HEK293 (cell line): ENCODE results near the gene EVI5L.

Experiments
- KLF1 ChIP-seq: fragments of 450-650 bp; formaldehyde crosslinking; IDR thresholded peaks from 2 replicates; pipeline ENCODE4 v1.5.1; 2016; ENCODE audit warnings: missing biosample characterization, missing genetic modification characterization
- OVOL3 ChIP-seq: fragments of 450-650 bp; formaldehyde crosslinking; IDR thresholded peaks from 2 replicates; pipeline ENCODE4 v1.5.1; 2016; ENCODE audit warnings: missing biosample characterization, missing genetic modification characterization
- SCRT1 ChIP-seq: fragments of 450-650 bp; formaldehyde crosslinking; IDR thresholded peaks from 2 replicates; pipeline ENCODE4 v1.5.1; 2016; ENCODE audit warnings: missing biosample characterization, missing genetic modification characterization, borderline replicate concordance
- ZBTB20 ChIP-seq: fragments of 450-650 bp; formaldehyde crosslinking; IDR thresholded peaks from 2 replicates; pipeline ENCODE4 v1.5.1; 2016; ENCODE audit warnings: missing biosample characterization, missing genetic modification characterization
- ZBTB21 ChIP-seq: fragments of 450-650 bp; formaldehyde crosslinking; IDR thresholded peaks from 2 replicates; pipeline ENCODE4 v1.5.1; 2017; ENCODE audit warnings: missing biosample characterization, missing genetic modification characterization
- ZFP37 ChIP-seq: fragments of 450-650 bp; formaldehyde crosslinking; IDR thresholded peaks from 2 replicates; pipeline ENCODE4 v1.5.1; 2016; ENCODE audit warnings: missing biosample characterization, missing genetic modification characterization
- ZIC2 ChIP-seq: fragments of 450-650 bp; formaldehyde crosslinking; IDR thresholded peaks from 2 replicates; pipeline ENCODE4 v1.5.1; 2016; ENCODE audit warnings: missing biosample characterization, missing genetic modification characterization
- ZNF146 ChIP-seq: fragments of 450-650 bp; formaldehyde crosslinking; IDR thresholded peaks from 2 replicates; pipeline ENCODE4 v1.5.1; 2016; ENCODE audit warnings: missing biosample characterization, missing genetic modification characterization
- ZNF2 ChIP-seq: fragments of 450-650 bp; formaldehyde crosslinking; IDR thresholded peaks from 2 replicates; pipeline ENCODE4 v1.5.1; 2016; ENCODE audit warnings: missing biosample characterization, missing genetic modification characterization
- ZNF211 ChIP-seq: fragments of 450-650 bp; formaldehyde crosslinking; IDR thresholded peaks from 2 replicates; pipeline ENCODE4 v1.5.1; 2016; ENCODE audit warnings: low read depth, missing biosample characterization, missing genetic modification characterization
- ZNF23 ChIP-seq: fragments of 450-650 bp; formaldehyde crosslinking; IDR thresholded peaks from 2 replicates; pipeline ENCODE4 v1.5.1; 2016; ENCODE audit warnings: missing biosample characterization, missing genetic modification characterization, borderline replicate concordance
- ZNF24 ChIP-seq: fragments of 450-650 bp; formaldehyde crosslinking; IDR thresholded peaks from 2 replicates; pipeline ENCODE4 v1.5.1; 2016; ENCODE audit warnings: missing biosample characterization, missing genetic modification characterization
- ZNF324 ChIP-seq: fragments of 450-650 bp; formaldehyde crosslinking; IDR thresholded peaks from 2 replicates; pipeline ENCODE4 v1.5.1; 2016; ENCODE audit warnings: missing biosample characterization, missing genetic modification characterization
- ZNF530 ChIP-seq: fragments of 450-650 bp; formaldehyde crosslinking; IDR thresholded peaks from 2 replicates; pipeline ENCODE4 v1.5.1; 2016; ENCODE audit warnings: low read depth, missing biosample characterization, missing genetic modification characterization
- ZNF610 ChIP-seq: fragments of 450-650 bp; formaldehyde crosslinking; IDR thresholded peaks from 2 replicates; pipeline ENCODE4 v1.5.1; 2016; ENCODE audit warnings: missing biosample characterization, missing genetic modification characterization, borderline replicate concordance
- ZNF658 ChIP-seq: fragments of 450-650 bp; formaldehyde crosslinking; IDR thresholded peaks from 2 replicates; pipeline ENCODE4; 2016; ENCODE audit warnings: missing biosample characterization, missing genetic modification characterization
- ZNF785 ChIP-seq: fragments of 450-650 bp; formaldehyde crosslinking; IDR thresholded peaks from 2 replicates; pipeline ENCODE4 v1.5.1; 2016; ENCODE audit warnings: missing biosample characterization, missing genetic modification characterization
- ZSCAN16 ChIP-seq: fragments of 450-650 bp; formaldehyde crosslinking; IDR thresholded peaks from 2 replicates; pipeline ENCODE4 v1.5.1; 2016; ENCODE audit warnings: missing biosample characterization, missing genetic modification characterization
- ZXDB ChIP-seq: fragments of 450-650 bp; formaldehyde crosslinking; IDR thresholded peaks from 2 replicates; pipeline ENCODE4 v1.5.1; 2016; ENCODE audit warnings: missing biosample characterization, missing genetic modification characterization
- TF ChIP-seq, protein P1 (sequence below): fragments of 450-650 bp; formaldehyde crosslinking; IDR thresholded peaks from 2 replicates; pipeline ENCODE4 v1.5.1; 2016; ENCODE audit warnings: missing biosample characterization, missing genetic modification characterization
- TF ChIP-seq, protein P2 (sequence below): sonication (generic); formaldehyde crosslinking; IDR thresholded peaks from 2 replicates; pipeline ENCODE4 v1.8.1; 2022; ENCODE audit warnings: mild to moderate bottlenecking, moderate library complexity, missing genetic modification reagents
- TF ChIP-seq, protein P3 (sequence below): fragments of 450-650 bp; formaldehyde crosslinking; IDR thresholded peaks from 2 replicates; pipeline ENCODE4 v1.5.1; 2016; ENCODE audit warnings: missing biosample characterization, missing genetic modification characterization, borderline replicate concordance
- TF ChIP-seq, protein P4 (sequence below): fragments of 450-650 bp; formaldehyde crosslinking; IDR thresholded peaks from 2 replicates; pipeline ENCODE4 v1.5.1; 2016; ENCODE audit warnings: missing biosample characterization, missing genetic modification characterization
- TF ChIP-seq, protein P5 (sequence below): fragments of 450-650 bp; formaldehyde crosslinking; IDR thresholded peaks from 2 replicates; pipeline ENCODE4 v1.5.1; 2016; ENCODE audit warnings: missing biosample characterization, missing genetic modification characterization
- TF ChIP-seq, protein P6 (sequence below): fragments of 450-650 bp; formaldehyde crosslinking; IDR thresholded peaks from 2 replicates; pipeline ENCODE4 v1.5.1; 2016; ENCODE audit warnings: missing biosample characterization, missing genetic modification characterization
- TF ChIP-seq, protein P7 (sequence below): fragments of 450-650 bp; formaldehyde crosslinking; IDR thresholded peaks from 2 replicates; pipeline ENCODE4 v1.5.1; 2016; ENCODE audit warnings: missing biosample characterization, missing genetic modification characterization

The EVI5L gene

DNA sequence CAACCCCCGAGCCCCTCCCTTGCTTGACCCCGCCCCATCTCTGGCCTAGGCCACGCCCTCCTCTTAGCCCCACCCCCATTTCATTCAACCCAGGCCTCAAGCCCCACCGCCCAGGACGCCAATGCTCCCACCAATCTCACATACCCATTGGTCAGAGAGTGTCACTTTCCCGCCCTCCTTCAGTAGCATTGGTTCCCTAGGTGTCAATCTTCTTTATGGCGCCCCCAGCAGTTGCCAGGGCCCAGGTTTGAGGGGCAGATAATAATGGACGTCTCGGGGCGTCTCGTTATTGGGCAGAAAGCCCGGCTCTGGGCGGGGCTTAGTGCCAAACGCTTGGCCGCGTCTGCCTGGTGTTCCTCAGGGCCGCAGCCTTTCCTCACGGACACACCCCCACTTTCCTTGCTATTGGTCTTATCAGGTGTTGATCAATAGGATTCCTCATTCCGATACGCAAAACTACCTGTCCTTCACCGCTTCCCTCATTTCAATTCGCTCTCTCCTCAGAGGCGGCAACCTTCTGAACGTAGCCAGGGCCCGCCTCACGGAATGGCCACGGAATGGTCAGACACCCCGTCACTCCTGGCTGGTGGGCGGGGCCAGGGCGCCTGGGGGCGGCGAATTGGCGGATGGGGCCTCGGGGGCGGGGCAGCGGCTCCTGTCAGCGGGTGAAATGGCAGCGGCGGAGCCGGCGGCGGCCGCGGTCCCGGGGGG, at the start of gene EVI5L (continued):
- TF ChIP-seq, protein P1, sequence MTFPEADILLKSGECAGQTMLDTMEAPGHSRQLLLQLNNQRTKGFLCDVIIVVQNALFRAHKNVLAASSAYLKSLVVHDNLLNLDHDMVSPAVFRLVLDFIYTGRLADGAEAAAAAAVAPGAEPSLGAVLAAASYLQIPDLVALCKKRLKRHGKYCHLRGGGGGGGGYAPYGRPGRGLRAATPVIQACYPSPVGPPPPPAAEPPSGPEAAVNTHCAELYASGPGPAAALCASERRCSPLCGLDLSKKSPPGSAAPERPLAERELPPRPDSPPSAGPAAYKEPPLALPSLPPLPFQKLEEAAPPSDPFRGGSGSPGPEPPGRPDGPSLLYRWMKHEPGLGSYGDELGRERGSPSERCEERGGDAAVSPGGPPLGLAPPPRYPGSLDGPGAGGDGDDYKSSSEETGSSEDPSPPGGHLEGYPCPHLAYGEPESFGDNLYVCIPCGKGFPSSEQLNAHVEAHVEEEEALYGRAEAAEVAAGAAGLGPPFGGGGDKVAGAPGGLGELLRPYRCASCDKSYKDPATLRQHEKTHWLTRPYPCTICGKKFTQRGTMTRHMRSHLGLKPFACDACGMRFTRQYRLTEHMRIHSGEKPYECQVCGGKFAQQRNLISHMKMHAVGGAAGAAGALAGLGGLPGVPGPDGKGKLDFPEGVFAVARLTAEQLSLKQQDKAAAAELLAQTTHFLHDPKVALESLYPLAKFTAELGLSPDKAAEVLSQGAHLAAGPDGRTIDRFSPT (tag by site-specific recombination) = peak; percentile 98
- no peak for TF ChIP-seq ZNF24
- TF ChIP-seq ZNF146 (tag by site-specific recombination) = no peak
- TF ChIP-seq ZNF2 = no peak
- TF ChIP-seq ZNF785 (tag by site-specific recombination) = no peak
- peak; percentile 94 for TF ChIP-seq ZXDB (tag by site-specific recombination)
- TF ChIP-seq ZNF610 = no peak
- peak; percentile 31; the same call in 1 of the 2 replicates for TF ChIP-seq ZBTB20 (tag by site-specific recombination)
- TF ChIP-seq ZNF530 = no peak
- TF ChIP-seq, protein P2, sequence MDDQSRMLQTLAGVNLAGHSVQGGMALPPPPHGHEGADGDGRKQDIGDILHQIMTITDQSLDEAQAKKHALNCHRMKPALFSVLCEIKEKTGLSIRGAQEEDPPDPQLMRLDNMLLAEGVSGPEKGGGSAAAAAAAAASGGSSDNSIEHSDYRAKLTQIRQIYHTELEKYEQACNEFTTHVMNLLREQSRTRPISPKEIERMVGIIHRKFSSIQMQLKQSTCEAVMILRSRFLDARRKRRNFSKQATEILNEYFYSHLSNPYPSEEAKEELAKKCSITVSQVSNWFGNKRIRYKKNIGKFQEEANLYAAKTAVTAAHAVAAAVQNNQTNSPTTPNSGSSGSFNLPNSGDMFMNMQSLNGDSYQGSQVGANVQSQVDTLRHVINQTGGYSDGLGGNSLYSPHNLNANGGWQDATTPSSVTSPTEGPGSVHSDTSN (CRISPR knock-in tag) = peak; percentile 100
- TF ChIP-seq KLF1 (tag by site-specific recombination) = peak; percentile 99
- TF ChIP-seq, protein P3, sequence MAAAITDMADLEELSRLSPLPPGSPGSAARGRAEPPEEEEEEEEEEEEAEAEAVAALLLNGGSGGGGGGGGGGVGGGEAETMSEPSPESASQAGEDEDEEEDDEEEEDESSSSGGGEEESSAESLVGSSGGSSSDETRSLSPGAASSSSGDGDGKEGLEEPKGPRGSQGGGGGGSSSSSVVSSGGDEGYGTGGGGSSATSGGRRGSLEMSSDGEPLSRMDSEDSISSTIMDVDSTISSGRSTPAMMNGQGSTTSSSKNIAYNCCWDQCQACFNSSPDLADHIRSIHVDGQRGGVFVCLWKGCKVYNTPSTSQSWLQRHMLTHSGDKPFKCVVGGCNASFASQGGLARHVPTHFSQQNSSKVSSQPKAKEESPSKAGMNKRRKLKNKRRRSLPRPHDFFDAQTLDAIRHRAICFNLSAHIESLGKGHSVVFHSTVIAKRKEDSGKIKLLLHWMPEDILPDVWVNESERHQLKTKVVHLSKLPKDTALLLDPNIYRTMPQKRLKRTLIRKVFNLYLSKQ (tag by site-specific recombination) = no peak
- TF ChIP-seq, protein P4, sequence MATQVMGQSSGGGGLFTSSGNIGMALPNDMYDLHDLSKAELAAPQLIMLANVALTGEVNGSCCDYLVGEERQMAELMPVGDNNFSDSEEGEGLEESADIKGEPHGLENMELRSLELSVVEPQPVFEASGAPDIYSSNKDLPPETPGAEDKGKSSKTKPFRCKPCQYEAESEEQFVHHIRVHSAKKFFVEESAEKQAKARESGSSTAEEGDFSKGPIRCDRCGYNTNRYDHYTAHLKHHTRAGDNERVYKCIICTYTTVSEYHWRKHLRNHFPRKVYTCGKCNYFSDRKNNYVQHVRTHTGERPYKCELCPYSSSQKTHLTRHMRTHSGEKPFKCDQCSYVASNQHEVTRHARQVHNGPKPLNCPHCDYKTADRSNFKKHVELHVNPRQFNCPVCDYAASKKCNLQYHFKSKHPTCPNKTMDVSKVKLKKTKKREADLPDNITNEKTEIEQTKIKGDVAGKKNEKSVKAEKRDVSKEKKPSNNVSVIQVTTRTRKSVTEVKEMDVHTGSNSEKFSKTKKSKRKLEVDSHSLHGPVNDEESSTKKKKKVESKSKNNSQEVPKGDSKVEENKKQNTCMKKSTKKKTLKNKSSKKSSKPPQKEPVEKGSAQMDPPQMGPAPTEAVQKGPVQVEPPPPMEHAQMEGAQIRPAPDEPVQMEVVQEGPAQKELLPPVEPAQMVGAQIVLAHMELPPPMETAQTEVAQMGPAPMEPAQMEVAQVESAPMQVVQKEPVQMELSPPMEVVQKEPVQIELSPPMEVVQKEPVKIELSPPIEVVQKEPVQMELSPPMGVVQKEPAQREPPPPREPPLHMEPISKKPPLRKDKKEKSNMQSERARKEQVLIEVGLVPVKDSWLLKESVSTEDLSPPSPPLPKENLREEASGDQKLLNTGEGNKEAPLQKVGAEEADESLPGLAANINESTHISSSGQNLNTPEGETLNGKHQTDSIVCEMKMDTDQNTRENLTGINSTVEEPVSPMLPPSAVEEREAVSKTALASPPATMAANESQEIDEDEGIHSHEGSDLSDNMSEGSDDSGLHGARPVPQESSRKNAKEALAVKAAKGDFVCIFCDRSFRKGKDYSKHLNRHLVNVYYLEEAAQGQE (tag by site-specific recombination) = no peak
- TF ChIP-seq, protein P5, sequence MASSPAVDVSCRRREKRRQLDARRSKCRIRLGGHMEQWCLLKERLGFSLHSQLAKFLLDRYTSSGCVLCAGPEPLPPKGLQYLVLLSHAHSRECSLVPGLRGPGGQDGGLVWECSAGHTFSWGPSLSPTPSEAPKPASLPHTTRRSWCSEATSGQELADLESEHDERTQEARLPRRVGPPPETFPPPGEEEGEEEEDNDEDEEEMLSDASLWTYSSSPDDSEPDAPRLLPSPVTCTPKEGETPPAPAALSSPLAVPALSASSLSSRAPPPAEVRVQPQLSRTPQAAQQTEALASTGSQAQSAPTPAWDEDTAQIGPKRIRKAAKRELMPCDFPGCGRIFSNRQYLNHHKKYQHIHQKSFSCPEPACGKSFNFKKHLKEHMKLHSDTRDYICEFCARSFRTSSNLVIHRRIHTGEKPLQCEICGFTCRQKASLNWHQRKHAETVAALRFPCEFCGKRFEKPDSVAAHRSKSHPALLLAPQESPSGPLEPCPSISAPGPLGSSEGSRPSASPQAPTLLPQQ (tag by site-specific recombination) = no peak
- no peak for TF ChIP-seq ZNF658 (tag by site-specific recombination)
- TF ChIP-seq ZIC2 (tag by site-specific recombination) = no peak
- no peak for TF ChIP-seq ZSCAN16
- TF ChIP-seq, protein P6, sequence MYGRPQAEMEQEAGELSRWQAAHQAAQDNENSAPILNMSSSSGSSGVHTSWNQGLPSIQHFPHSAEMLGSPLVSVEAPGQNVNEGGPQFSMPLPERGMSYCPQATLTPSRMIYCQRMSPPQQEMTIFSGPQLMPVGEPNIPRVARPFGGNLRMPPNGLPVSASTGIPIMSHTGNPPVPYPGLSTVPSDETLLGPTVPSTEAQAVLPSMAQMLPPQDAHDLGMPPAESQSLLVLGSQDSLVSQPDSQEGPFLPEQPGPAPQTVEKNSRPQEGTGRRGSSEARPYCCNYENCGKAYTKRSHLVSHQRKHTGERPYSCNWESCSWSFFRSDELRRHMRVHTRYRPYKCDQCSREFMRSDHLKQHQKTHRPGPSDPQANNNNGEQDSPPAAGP (tag by site-specific recombination) = peak; percentile 84
- TF ChIP-seq ZNF211 (tag by site-specific recombination) = no peak
- TF ChIP-seq ZBTB21 (tag by site-specific recombination) = no peak
- TF ChIP-seq, protein P7, sequence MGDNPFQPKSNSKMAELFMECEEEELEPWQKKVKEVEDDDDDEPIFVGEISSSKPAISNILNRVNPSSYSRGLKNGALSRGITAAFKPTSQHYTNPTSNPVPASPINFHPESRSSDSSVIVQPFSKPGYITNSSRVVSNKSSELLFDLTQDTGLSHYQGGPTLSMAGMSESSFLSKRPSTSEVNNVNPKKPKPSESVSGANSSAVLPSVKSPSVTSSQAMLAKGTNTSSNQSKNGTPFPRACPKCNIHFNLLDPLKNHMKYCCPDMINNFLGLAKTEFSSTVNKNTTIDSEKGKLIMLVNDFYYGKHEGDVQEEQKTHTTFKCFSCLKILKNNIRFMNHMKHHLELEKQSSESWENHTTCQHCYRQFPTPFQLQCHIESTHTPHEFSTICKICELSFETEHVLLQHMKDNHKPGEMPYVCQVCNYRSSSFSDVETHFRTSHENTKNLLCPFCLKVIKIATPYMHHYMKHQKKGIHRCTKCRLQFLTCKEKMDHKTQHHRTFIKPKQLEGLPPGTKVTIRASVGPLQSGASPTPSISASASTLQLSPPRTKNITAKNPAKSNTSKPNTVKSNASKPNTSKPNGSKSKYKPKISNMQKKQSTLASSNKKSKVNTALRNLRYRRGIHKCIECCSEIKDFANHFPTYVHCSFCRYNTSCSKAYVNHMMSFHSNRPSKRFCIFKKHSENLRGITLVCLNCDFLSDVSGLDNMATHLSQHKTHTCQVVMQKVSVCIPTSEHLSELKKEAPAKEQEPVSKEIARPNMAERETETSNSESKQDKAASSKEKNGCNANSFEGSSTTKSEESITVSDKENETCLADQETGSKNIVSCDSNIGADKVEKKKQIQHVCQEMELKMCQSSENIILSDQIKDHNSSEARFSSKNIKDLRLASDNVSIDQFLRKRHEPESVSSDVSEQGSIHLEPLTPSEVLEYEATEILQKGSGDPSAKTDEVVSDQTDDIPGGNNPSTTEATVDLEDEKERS (tag by site-specific recombination) = no peak
- no peak for TF ChIP-seq SCRT1
- no peak for TF ChIP-seq ZFP37 (tag by site-specific recombination)
- TF ChIP-seq ZNF324 (tag by site-specific recombination) = no peak
- no peak for TF ChIP-seq ZNF23 (tag by site-specific recombination)
- TF ChIP-seq OVOL3 (tag by site-specific recombination) = no peak
